Activated CD4-positive, alpha-beta T cell treated with anti-CD3 and anti-CD28 coated beads, Interleukin-2, Interleukin-6, amounts not matched to agents 100 ng/mL and 50 ng/mL, durations not matched to agents 16 hours and 8 hours (primary cell): ENCODE measurements around the gene ARHGAP44.
"Not testable (repeated sequence)": the region's sequence is repeated elsewhere in the genome, so short reads cannot be mapped to it uniquely, and the experiment has no call there.

Experiments used
- DNase-seq: peaks from one replicate; pipeline ENCODE4 v3.0.0-alpha.2; 2020

The ARHGAP44 gene

GRCh38 chr17:12815642-12816141, 26.4 kb downstream of the ARHGAP44 start:
- no peak for DNase-seq

DNA sequence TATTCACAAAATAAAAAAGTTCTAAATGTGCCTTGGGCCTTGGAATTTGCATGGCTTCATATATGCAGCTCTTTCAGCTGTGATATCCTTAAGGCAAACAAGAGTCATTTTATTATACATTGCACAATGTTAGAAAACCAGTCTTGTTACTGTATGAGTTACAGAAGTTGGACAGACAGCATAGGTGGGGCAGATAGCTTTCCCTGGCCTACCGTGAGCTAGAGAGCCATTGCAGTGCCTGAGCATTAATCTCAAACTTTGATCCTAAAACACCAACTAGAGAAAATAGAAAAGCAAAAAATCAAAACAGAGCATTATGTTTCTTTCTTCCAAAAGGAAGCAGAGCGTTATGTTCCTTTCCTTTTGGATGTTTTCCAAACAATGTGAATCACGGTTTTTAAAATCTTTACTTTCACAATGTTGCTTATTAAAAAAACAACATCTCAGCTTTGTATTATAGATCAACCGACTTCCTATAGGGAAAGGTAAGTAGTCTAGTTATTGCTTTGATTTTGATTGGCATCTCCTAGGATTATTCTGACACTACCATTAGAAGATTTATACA, 32.2 kb downstream of the ARHGAP44 start:
- DNase-seq = no peak

GRCh38 chr17:12826431-12826830, 37.1 kb downstream of the ARHGAP44 start:
- DNase-seq = no peak

DNA sequence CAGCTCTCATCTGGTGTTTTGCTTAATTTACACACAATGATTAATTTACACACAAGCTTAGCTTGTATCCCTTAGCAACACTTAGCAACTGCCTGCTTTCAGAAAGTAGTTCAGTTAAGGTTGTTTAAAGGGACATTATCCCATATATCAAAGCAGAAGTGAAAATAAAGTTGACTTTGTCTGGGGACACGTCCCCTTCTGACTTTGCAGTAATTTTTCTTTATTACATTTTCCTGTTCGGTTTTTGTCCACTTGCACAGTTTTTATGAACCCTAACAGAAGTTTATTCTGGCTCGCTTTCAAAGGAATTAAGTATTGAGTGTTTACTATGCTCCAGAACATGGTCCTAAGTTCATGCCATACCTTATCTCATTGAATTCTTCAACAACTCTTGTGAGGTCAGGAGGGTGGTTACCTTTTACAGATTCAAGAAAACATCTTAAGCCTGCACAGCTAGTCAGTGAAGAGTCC, 41.5 kb downstream of the ARHGAP44 start:
- no peak for DNase-seq

DNA sequence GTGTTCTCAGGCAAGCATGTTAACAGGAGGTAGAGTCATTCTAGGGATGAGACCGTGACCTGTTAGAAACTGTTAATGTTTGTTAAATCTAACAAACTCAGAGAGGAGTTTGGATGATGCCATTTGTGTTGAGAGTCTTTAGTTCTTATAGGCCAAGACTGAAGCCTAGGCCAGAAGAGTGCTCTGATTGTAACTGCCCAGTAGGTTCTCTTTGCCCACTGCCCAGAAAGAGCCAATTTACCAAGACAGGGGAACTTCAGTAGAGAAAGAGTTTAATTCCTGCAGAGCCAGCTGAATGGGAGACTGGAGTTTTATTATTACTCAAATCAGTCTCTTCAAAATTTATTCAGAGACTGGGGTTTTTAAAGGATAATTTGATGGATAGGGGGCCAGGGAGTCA, 42.5 kb downstream of the ARHGAP44 start:
- DNase-seq = no peak

- DNase-seq = no peak
These were observed 49.7 kb downstream of the ARHGAP44 start for GRCh38 chr17:12839042-12839441.

- no peak for DNase-seq
These were observed 53.6 kb downstream of the ARHGAP44 start for GRCh38 chr17:12842936-12843335.

GRCh38 chr17:12850996-12851395, 61.7 kb downstream of the ARHGAP44 start:
- no peak for DNase-seq

DNA sequence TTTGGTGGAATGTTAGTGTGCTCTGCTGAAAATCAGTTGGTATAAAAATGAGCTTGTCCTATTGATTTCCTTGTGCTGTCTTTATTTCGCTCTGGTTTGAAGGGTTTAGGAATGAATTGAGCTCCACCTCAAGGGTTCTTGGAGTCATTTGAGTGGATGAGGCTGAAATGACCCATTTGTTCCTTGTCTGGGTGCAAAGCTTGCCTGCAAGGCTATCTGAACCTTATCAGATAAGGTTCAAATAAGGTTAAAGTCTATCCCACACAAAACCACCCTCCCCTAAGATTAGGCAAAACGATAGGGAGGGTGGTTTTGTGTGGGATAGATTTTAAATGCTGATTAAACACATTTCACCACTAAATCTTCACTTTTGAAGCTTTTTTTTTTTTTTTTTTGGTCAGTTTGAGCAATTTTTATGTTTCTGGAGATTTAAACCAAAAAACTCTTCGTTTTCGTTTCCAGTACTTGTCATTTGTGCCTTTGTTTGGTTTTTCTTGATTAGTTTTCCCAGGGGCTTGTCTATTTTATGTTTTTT, 62.7 kb downstream of the ARHGAP44 start:
- DNase-seq = no peak

DNA sequence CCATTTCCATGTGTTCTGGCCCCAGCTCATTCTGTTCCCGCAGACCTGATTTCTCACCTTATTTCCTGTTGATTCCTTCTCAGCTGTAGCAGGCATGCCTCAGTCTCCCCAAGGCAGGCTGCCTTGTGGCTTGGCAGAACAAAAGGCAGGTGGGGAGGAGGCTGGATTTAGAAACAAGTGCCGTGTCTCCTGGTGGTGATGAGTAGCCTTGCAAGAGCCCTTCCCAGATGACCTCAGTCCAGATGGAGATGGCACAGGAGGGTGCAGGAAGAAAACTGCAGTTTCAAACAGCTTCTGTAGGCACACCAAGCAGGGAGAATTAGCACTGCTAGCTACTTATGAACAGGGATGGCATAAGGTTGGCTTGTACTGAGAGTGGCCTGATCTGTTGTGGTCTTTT, 64.6 kb downstream of the ARHGAP44 start:
- no peak for DNase-seq

- no peak for DNase-seq
These were observed 67.1 kb downstream of the ARHGAP44 start for GRCh38 chr17:12856416-12856815.

DNA sequence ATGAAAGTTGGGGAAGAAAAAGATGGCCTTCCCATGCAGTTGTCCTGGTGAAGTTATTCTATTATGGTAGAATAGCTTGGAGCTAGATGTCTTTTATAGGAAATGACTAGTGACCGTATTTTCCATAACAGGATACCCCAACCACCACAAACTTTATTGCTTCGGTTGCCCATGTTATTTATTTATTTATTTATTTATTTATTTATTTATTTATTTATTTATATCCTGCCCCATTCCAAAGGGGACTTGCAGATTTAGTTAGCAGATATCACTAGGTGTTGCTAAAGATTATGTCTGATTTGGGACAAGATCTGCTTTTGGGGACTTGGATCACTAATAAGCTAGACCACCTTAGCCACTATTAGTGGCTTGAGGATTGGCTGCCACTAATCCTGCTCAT, 68.3 kb downstream of the ARHGAP44 start:
- DNase-seq = no peak

DNA sequence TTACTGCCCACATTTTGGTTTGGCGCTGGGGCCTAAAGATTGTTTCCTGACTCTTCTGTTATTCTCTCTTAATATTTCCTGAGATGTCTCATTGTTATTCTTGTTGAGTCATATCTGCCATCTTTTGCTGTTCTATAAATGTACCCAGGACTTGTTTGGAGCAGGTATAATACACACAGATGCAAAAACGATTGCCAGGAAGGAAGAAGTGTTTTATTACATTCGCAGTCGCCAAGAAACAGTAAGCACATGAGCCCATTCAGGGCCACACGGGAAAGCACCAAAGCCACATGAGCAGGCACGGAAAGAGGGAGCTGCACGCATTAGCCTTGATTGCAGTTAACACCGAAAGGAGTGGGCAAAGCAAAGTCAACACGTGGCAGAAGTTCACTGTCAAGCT, 70.2 kb downstream of the ARHGAP44 start:
- no peak for DNase-seq

GRCh38 chr17:12865769-12866168, 76.5 kb downstream of the ARHGAP44 start:
- no peak for DNase-seq

- DNase-seq = no peak
These were observed 76.9 kb downstream of the ARHGAP44 start for GRCh38 chr17:12866244-12866643.

- no peak for DNase-seq
These were observed 78.4 kb downstream of the ARHGAP44 start for GRCh38 chr17:12867726-12868125.

- DNase-seq = not testable (repeated sequence)
These were observed 84.3 kb downstream of the ARHGAP44 start for GRCh38 chr17:12873415-12874125.

- DNase-seq = peak; percentile 5
These were observed 88.8 kb downstream of the ARHGAP44 start for GRCh38 chr17:12877953-12878669.

- not testable (repeated sequence) for DNase-seq
These were observed 89.8 kb downstream of the ARHGAP44 start for GRCh38 chr17:12879096-12879495.

DNA sequence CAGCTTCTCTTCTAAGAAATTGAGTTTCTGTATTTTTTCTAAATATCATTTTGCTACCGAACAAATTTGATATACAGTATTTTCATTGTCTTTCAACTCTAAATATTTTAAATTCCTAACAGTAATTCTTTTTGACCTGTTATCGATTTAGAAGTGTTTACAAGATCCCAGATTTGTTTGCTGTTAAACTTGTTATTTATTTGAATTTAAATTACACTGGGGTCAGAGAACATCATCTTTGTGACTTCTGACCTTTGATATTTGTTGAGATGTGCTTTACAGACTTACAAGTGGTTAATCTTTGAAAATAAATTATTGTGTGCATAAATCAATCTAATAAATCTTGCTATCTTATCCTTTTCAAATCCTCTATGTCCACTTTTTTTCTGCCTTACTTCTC, 94.2 kb downstream of the ARHGAP44 start:
- no peak for DNase-seq

DNA sequence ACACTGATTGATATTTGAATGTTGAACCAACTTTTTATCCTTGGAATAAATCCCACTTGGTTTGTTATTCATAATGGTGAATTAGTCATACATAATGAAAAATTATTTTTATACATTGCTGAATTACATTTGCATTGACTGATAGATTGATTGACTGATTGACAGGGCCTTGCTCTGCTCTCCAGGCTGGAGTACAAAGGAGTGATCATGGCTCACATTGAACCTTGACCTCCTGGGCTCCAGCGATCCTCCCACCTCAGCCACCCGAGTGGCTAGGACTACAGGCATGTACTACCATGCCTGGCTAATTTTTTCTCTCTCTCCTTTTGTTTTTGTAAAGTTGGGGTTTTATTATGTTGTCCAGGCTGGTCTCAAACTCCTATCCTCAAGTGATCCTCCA, 97.8 kb downstream of the ARHGAP44 start:
- DNase-seq = no peak

DNA sequence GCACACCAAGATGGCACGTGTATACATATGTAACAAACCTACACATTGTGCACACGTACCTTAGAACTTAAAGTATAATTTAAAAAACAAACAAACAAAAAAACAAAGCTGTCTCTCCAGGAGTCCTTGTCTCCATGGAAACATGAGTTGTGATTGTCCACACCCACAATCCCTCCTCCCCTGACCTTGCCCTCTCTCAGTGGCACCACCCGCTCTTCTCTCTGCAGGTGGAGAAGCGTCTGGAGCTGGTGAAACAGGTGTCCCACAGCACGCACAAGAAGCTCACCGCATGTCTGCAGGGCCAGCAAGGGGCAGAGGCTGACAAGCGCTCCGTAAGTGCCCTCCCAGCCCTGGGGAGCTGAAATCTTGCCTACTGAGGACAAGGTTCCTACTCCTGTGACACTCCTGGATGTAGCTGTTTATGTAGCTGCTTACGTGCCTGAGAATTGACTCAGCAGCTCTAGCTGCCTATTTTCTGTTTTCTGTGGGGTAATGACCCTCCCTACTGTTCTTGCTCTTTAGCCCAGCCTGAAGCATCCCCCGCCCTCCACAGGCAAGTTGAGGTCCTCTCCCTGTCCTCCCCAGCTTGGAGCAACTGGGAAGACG, 107.0 kb downstream of the ARHGAP44 start:
- DNase-seq = no peak

DNA sequence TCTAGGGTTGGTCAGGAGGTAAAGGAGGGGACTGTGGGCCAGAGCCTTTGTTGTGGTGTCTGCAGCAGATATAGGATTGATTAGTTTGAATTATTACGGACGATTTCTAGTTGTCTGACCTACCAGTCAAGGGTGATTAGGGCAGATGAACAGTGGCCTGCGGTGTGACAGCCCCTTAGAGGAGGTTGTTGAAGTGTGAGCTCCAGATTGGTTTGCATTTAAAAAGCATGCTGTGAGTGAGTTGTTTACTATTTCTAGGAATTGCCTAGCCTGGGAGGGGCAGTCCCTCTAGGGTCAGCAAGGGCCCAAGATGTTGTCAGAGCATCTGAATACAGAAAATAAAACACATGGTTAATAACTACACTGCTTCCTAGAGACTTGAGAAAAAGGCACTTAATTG, 108.8 kb downstream of the ARHGAP44 start:
- no peak for DNase-seq
